Neural progenitor cell (in vitro differentiated cells): ENCODE results near the gene PPP2CA. TPM values are rescaled to one million over a fixed set of nuclear protein-coding genes. Genes with fewer than 3 reads are reported as not detected.

Experiments used
- DNase-seq: peaks from one replicate; pipeline ENCODE4 v3.0.0-alpha.2; 2016; ENCODE audit warnings: low spot score
- H2AFZ ChIP-seq: fragments of 200-600 bp; sonication (generic); replicated peaks from 2 replicates; pipeline ENCODE4 v1.6.1; 2016; ENCODE audit warnings: antibody characterized with exemption
- H3F3A ChIP-seq: fragments of 200-600 bp; sonication (generic); 2 replicates; pipeline ENCODE4 v1.6.1; 2016; ENCODE audit warnings: antibody characterized with exemption, low read depth
- H3K27ac ChIP-seq: fragments of 200-600 bp; sonication (generic); 2 replicates; pipeline ENCODE4 v1.5.1; 2016; ENCODE audit warnings: mild to moderate bottlenecking
- H3K27me3 ChIP-seq: fragments of 200-600 bp; sonication (generic); 2 replicates; pipeline ENCODE4 v1.6.1; 2016; ENCODE audit warnings: mild to moderate bottlenecking, moderate library complexity
- H3K36me3 ChIP-seq: fragments of 200-600 bp; sonication (generic); 2 replicates; pipeline ENCODE4 v1.5.1; 2016
- H3K4me1 ChIP-seq: fragments of 200-600 bp; sonication (generic); 2 replicates; pipeline ENCODE4 v1.6.1; 2016; ENCODE audit warnings: mixed run types
- H3K4me2 ChIP-seq: fragments of 200-600 bp; sonication (generic); 2 replicates; pipeline ENCODE4 v1.6.1; 2016
- H3K4me3 ChIP-seq: fragments of 200-600 bp; sonication (generic); 2 replicates; pipeline ENCODE4 v1.5.1; 2016
- H3K79me2 ChIP-seq: fragments of 200-600 bp; sonication (generic); 2 replicates; pipeline ENCODE4 v1.6.1; 2016; ENCODE audit warnings: low read depth
- H3K9ac ChIP-seq: fragments of 200-600 bp; sonication (generic); 2 replicates; pipeline ENCODE4 v1.6.1; 2016
- H3K9me3 ChIP-seq: fragments of 200-600 bp; sonication (generic); 2 replicates; pipeline ENCODE4 v1.5.1; 2016; ENCODE audit warnings: low read depth
- H4K20me1 ChIP-seq: fragments of 200-600 bp; sonication (generic); 2 replicates; pipeline ENCODE4 v1.6.1; 2016; ENCODE audit warnings: low read depth
- H3K27ac Mint-ChIP-seq: 3 replicates; pipeline ENCODE4 v1.8.0; 2021; ENCODE audit warnings: mixed read lengths
- H3K27me3 Mint-ChIP-seq: 2 replicates; pipeline ENCODE4 v1.8.0; 2022; ENCODE audit warnings: low read depth, mild to moderate bottlenecking, inconsistent platforms, moderate library complexity, mixed read lengths; ENCODE audit not compliant: insufficient read depth
- H3K36me3 Mint-ChIP-seq: 3 replicates; pipeline ENCODE4 v1.8.0; 2021; ENCODE audit warnings: mixed read lengths
- H3K4me1 Mint-ChIP-seq: 3 replicates; pipeline ENCODE4 v1.8.0; 2021; ENCODE audit warnings: mixed read lengths
- H3K4me3 Mint-ChIP-seq: 3 replicates; pipeline ENCODE4 v1.8.0; 2021; ENCODE audit warnings: mild to moderate bottlenecking, moderate library complexity, mixed read lengths
- H3K9me3 Mint-ChIP-seq: 3 replicates; pipeline ENCODE4 v1.8.0; 2020; ENCODE audit warnings: mixed read lengths
- EZH2 ChIP-seq: fragments of 200-600 bp; sonication (generic); IDR thresholded peaks from 2 replicates; pipeline ENCODE4 v1.6.1; 2017; ENCODE audit warnings: antibody characterized with exemption, mild to moderate bottlenecking, moderate library complexity
- EZH2phosphoT487 ChIP-seq: fragments of 200-600 bp; sonication (generic); IDR thresholded peaks from 2 replicates; pipeline ENCODE4 v1.6.1; 2017; ENCODE audit warnings: antibody characterized with exemption
- microRNA-seq: library from miRNA; unstranded; fragments of <30 nt; microRNA quantifications from one replicate; pipeline ENCODE4, GENCODE V29; 2016
- small RNA-seq: library from RNA; depleted of rRNA; stranded (forward); fragments of <200 nt; gene quantifications from one replicate; pipeline ENCODE3, GENCODE V24; 2015
- total RNA-seq: library from RNA; depleted of rRNA; stranded (reverse); fragments of >200 nt; gene quantifications from 2 replicates; pipeline ENCODE4 v1.2.3, GENCODE V29; 2015; ENCODE audit warnings: low replicate concordance
- TF ChIP-seq, protein P1 (sequence below): fragments of 200-600 bp; sonication (generic); IDR thresholded peaks from 2 replicates; pipeline ENCODE4 v1.5.1; 2017; ENCODE audit warnings: antibody characterized with exemption, mild to moderate bottlenecking

Gene PPP2CA
- total RNA-seq, 1 donor from 2014 or later: 216 TPM

- Histone ChIP-seq H3F3A (peaks cover 13% of the 10 kb centered on the region), H3K4me2 (no peak overlapping the region), H3K4me1 (no peaks in the 10 kb centered on the region), H3K9ac (no peak overlapping the region), H3K36me3 (no peaks in the 10 kb centered on the region), H3K27me3 (no peaks in the 10 kb centered on the region), H3K9me3 (no peaks in the 10 kb centered on the region), H4K20me1 (peaks cover 92% of the 10 kb centered on the region), H2AFZ (no peak overlapping the region), H3K4me3 (no peak overlapping the region), H3K79me2 (peaks cover 10% of the 10 kb centered on the region), H3K27ac (no peak overlapping the region)
- peak overlapping the region; percentile 25 for H3K27ac Mint-ChIP-seq
- peaks cover 6% of the 10 kb centered on the region for H3K4me1 Mint-ChIP-seq
- TF ChIP-seq EZH2 (no peak), EZH2phosphoT487 (no peak)
- TF ChIP-seq, protein P1, sequence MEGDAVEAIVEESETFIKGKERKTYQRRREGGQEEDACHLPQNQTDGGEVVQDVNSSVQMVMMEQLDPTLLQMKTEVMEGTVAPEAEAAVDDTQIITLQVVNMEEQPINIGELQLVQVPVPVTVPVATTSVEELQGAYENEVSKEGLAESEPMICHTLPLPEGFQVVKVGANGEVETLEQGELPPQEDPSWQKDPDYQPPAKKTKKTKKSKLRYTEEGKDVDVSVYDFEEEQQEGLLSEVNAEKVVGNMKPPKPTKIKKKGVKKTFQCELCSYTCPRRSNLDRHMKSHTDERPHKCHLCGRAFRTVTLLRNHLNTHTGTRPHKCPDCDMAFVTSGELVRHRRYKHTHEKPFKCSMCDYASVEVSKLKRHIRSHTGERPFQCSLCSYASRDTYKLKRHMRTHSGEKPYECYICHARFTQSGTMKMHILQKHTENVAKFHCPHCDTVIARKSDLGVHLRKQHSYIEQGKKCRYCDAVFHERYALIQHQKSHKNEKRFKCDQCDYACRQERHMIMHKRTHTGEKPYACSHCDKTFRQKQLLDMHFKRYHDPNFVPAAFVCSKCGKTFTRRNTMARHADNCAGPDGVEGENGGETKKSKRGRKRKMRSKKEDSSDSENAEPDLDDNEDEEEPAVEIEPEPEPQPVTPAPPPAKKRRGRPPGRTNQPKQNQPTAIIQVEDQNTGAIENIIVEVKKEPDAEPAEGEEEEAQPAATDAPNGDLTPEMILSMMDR: no peak
- H3K9me3 Mint-ChIP-seq: no peaks in the 10 kb centered on the region
- H3K36me3 Mint-ChIP-seq: peaks cover 24% of the 10 kb centered on the region
- H3K27me3 Mint-ChIP-seq: peaks cover 8% of the 10 kb centered on the region
- DNase-seq: no peak
- no peak overlapping the region for H3K4me3 Mint-ChIP-seq
Observed at GRCh38 chr5:134145041-134145757, 80.7 kb downstream of the PPP2CA start.

Small RNAs within 50 kb of the gene (microRNA-seq; reads per million reads assigned to microRNA genes)
- 1.3 reads per million for gene MIR3661

Small RNAs within 50 kb of the gene (small RNA-seq; reads per million reads assigned to genes)
- gene MIR3661: not detected

Other genes with a start within 250 kb of the PPP2CA start
- gene VDAC1, start 221.1 kb downstream of the PPP2CA start, total RNA-seq: 179 and 224 TPM in 2 replicates
- gene TCF7, start 111.4 kb downstream of the PPP2CA start, total RNA-seq: 0.73 and 1.8 TPM in 2 replicates
- gene SKP1, start 49.1 kb downstream of the PPP2CA start, total RNA-seq: 507 and 758 TPM in 2 replicates
- 2.5 and 10.0 TPM in 2 replicates for gene CDKL3, start 141.1 kb upstream of the PPP2CA start, total RNA-seq
- 30.1 and 72.4 TPM in 2 replicates for gene UBE2B, start 145.5 kb upstream of the PPP2CA start, total RNA-seq
- 61.7 and 78.9 TPM in 2 replicates for gene CDKN2AIPNL, start 185.8 kb upstream of the PPP2CA start, total RNA-seq